ENCODE measurements around the gene OOEP. TPM values are rescaled to one million over a fixed set of nuclear protein-coding genes. Genes with fewer than 3 reads are reported as not detected.

Gene OOEP
- total RNA-seq, 3 donors from 2014 or later: 0.33 TPM; not detected in 2

DNA sequence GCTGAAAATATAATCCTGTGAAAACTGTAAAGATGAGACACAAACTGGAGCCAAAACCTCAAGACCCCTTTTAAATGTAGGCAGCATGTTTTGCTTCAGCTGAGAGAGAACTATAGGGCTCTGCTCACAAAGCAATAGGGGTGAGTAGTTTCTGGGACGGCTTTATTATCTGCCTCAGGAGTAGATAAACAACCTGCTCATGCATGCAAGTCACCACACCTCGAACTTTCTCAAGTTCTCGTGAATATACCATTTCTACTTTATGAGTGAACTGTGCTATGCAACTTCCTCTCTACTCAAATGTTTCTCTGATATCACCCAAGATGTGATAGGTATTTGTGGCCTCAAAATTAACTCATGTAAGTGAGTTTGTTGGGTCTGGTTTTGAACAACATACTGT, 7.5 kb upstream of the OOEP start:
- intact Hi-C loops (cut with DNase I; ENCODE audit: low total_unique reads): no loop called here
- no peaks in the 10 kb centered on the region for H3K36me3 ChIP-seq
- DNase-seq (ENCODE audit: low spot score in 2 of 2): no peak
- TF ChIP-seq POLR2AphosphoS5 (IDR thresholded peaks at IDR 0.05): no peak
- TF ChIP-seq, protein P1, sequence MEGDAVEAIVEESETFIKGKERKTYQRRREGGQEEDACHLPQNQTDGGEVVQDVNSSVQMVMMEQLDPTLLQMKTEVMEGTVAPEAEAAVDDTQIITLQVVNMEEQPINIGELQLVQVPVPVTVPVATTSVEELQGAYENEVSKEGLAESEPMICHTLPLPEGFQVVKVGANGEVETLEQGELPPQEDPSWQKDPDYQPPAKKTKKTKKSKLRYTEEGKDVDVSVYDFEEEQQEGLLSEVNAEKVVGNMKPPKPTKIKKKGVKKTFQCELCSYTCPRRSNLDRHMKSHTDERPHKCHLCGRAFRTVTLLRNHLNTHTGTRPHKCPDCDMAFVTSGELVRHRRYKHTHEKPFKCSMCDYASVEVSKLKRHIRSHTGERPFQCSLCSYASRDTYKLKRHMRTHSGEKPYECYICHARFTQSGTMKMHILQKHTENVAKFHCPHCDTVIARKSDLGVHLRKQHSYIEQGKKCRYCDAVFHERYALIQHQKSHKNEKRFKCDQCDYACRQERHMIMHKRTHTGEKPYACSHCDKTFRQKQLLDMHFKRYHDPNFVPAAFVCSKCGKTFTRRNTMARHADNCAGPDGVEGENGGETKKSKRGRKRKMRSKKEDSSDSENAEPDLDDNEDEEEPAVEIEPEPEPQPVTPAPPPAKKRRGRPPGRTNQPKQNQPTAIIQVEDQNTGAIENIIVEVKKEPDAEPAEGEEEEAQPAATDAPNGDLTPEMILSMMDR (IDR thresholded peaks at IDR 0.05): no peak
- H3K4me1 ChIP-seq: no peaks in the 10 kb centered on the region
- H3K4me3 ChIP-seq: no peak overlapping the region
- peaks cover 4 to 5% of the 10 kb centered on the region in 2 donors for H3K9me3 ChIP-seq
- no peak overlapping the region for H3K27ac ChIP-seq
- no peaks in the 10 kb centered on the region for H3K27me3 ChIP-seq

DNA sequence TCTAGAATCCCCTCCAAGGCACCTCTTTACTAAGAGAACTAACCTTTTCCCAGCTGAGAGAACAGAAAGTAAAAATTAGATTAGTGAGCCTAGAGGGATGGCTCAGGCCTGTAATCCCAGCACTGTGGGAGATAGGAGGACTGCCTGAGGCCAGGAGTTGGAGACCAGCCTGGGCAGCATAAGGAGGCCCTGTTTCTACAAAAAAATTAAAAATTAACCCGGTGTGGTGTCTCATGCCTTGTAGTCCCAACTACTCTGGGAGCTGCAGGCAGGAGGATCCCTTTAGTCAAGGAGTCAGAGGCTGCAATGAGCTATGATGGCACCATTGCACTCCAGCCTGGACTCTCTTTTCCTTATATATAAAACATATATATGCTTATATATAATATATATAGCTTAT, 5.5 kb upstream of the OOEP start:
- Histone ChIP-seq H3K27me3 (no peaks in the 10 kb centered on the region), H3K9me3 (peaks cover 19 to 21% of the 10 kb centered on the region in 2 donors)
- intact Hi-C loops (cut with DNase I; ENCODE audit: low total_unique reads): no loop called here

DNA sequence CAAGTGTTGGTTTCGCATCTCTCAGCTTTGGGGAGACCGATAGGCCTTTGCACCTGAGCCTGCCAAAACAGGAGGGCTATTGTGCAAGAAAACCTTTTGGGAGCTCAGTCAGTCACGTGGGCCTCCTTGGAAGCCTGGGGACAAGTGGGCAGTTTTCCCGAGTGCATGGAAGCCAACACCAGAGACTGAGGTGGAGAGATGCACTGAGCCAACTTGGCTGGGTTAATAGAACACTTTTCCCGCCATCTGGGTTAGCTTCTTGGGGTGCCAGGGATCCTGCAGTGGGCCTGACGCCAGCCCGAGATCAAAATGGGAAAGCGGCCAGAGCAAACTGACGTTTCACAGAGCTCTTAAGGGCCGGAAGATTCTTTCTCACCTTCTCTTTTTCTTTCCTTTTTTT, 2.8 kb upstream of the OOEP start:
- no peaks in the 10 kb centered on the region for H3K36me3 ChIP-seq
- intact Hi-C loops (cut with DNase I; ENCODE audit: low total_unique reads): no loop called here
- peaks cover 19 to 21% of the 10 kb centered on the region in 2 donors for H3K9me3 ChIP-seq
- H3K27me3 ChIP-seq: no peaks in the 10 kb centered on the region
- no peaks in the 10 kb centered on the region for H3K4me1 ChIP-seq
- no peak overlapping the region for H3K27ac ChIP-seq
- DNase-seq (ENCODE audit: low spot score in 2 of 2): no peak
- TF ChIP-seq, protein P1 (IDR thresholded peaks at IDR 0.05): no peak
- TF ChIP-seq POLR2A (IDR thresholded peaks at IDR 0.05) (no peak), POLR2AphosphoS5 (IDR thresholded peaks at IDR 0.05) (no peak)
- no peak overlapping the region for H3K4me3 ChIP-seq

More for the DNA sequence above, 5.5 kb upstream of the OOEP start:
- Histone ChIP-seq H3K27ac (no peak overlapping the region), H3K4me1 (no peaks in the 10 kb centered on the region), H3K4me3 (no peak overlapping the region), H3K36me3 (no peaks in the 10 kb centered on the region)
- TF ChIP-seq, protein P1 (IDR thresholded peaks at IDR 0.05): no peak
- TF ChIP-seq POLR2A (IDR thresholded peaks at IDR 0.05): no peak
- TF ChIP-seq POLR2AphosphoS5 (IDR thresholded peaks at IDR 0.05): no peak
- no peak for DNase-seq (ENCODE audit: low spot score in 2 of 2)

DNA sequence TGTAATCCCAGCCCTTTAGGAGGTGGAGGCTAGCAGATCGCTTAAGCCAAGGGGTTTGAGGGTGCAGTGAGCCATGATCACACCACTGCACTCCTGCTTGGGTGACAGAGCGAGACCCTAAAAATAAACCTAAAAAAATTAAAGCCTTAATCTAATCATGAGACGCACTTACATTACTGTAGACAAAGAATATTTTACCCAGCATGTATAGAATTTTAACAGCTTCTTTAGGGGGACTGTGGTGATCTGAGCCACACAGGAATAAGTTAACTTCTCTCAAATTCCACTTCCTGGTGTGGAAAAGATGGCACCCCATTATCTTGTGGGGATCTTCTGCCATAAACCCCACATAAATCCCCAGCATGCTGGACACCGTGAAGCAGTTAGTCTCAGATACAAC, 2.3 kb upstream of the OOEP start:
- Histone ChIP-seq H3K27ac (no peak overlapping the region), H3K4me3 (no peak overlapping the region), H3K4me1 (no peaks in the 10 kb centered on the region), H3K36me3 (no peaks in the 10 kb centered on the region), H3K27me3 (no peaks in the 10 kb centered on the region), H3K9me3 (peaks cover 19 to 21% of the 10 kb centered on the region in 2 donors)
- no peak for DNase-seq (ENCODE audit: low spot score in 2 of 2)
- intact Hi-C loops (cut with DNase I; ENCODE audit: low total_unique reads): no loop called here
- TF ChIP-seq, protein P1 (IDR thresholded peaks at IDR 0.05): no peak
- TF ChIP-seq POLR2AphosphoS5 (IDR thresholded peaks at IDR 0.05) (no peak), POLR2A (IDR thresholded peaks at IDR 0.05) (no peak)

DNA sequence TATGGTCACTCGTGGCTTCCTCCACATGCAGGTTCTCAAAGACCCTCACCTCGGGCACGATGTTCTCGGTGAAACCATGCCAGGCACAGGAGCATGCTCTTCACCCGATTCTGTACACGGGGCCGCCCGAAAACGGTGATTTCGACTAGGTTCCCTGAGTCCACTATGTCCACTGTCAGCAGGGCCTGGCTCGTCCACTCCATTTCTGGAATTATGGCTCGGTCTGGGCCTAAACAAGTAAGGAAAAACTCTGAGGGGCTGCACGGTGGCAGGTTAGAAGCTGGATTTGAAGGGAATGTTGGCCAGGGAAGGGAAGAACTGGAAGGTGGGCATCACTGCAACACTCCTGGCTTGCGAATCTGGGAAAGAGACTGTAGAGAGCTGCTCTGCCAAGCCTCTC, 540 bp downstream of the OOEP start:
- Histone ChIP-seq H3K4me1 (no peaks in the 10 kb centered on the region), H3K36me3 (no peaks in the 10 kb centered on the region), H3K27me3 (no peaks in the 10 kb centered on the region), H3K4me3 (no peak overlapping the region), H3K9me3 (peaks cover 19 to 21% of the 10 kb centered on the region in 2 donors), H3K27ac (no peak overlapping the region)
- intact Hi-C loops (cut with DNase I; ENCODE audit: low total_unique reads): no loop called here
- TF ChIP-seq, protein P1 (IDR thresholded peaks at IDR 0.05): no peak
- no peak for TF ChIP-seq POLR2A (IDR thresholded peaks at IDR 0.05)
- TF ChIP-seq POLR2AphosphoS5 (IDR thresholded peaks at IDR 0.05): no peak
- no peak for DNase-seq (ENCODE audit: low spot score in 2 of 2)

All from breast epithelium (tissue), 4 donors.